Upper lobe of left lung (tissue), 6 donors: ENCODE results near the gene AQP1. TPM values are rescaled to one million over a fixed set of nuclear protein-coding genes. Genes with fewer than 3 reads are reported as not detected.
A peak's percentile ranks its signal among the peaks of the same experiment; 100 is the strongest.

Source experiments
- ATAC-seq, 2 donors: fragments of 200-7000 bp; cut with Tn5 transposase; one replicate each; pipeline ENCODE4 v1.9.1; 2022; ENCODE audit warnings: mild to moderate bottlenecking in 2 of 2, moderate library complexity in 2 of 2; ENCODE audit not compliant: low FRiP score in 2 of 2
- DNase-seq, 2 donors: peaks; one replicate each; pipeline ENCODE4 v3.0.0-alpha.2; 2019 to 2020
- H3K27ac ChIP-seq, 4 donors: fragments of 200-600 bp; sonication (generic); one replicate each; pipeline ENCODE4 v1.5.1; 2016 to 2019
- H3K27me3 ChIP-seq, 4 donors: fragments of 200-600 bp; sonication (generic); one replicate each; pipeline ENCODE4 v1.5.1; 2017 to 2019
- H3K36me3 ChIP-seq, 4 donors: fragments of 200-600 bp; sonication (generic); one replicate each; pipeline ENCODE4 v1.5.1; 2016 to 2019
- H3K4me1 ChIP-seq, 4 donors: fragments of 200-600 bp; sonication (generic); one replicate each; pipeline ENCODE4 v1.5.1; 2018 to 2019
- H3K4me3 ChIP-seq, 4 donors: fragments of 200-600 bp; sonication (generic); one replicate each; pipeline ENCODE4 v1.5.1; 2017 to 2019; ENCODE audit warnings: mild to moderate bottlenecking in 2 of 4, moderate library complexity in 1 of 4
- H3K9me3 ChIP-seq, 4 donors: fragments of 200-600 bp; sonication (generic); one replicate each; pipeline ENCODE4 v1.5.1; 2018 to 2019
- CTCF ChIP-seq, 6 experiments: fragments of 450-650 bp in 4 of 6; fragments of 200-600 bp in 2 of 6; sonication (generic) in 2 of 6; IDR thresholded peaks; one replicate each; pipeline ENCODE4 v1.5.1; 2016 to 2019; ENCODE audit warnings: antibody characterized with exemption in 6 of 6
- EP300 ChIP-seq, 4 donors: sonication (generic); formaldehyde crosslinking; IDR thresholded peaks; one replicate each; pipeline ENCODE4 v1.5.1; 2017; ENCODE audit warnings: antibody characterized with exemption in 4 of 4, control low read depth in 2 of 4
- POLR2A ChIP-seq, 4 donors: fragments of 450-650 bp; IDR thresholded peaks; one replicate each; pipeline ENCODE4 v1.5.1; 2016 to 2017; ENCODE audit warnings: antibody characterized with exemption in 4 of 4, mild to moderate bottlenecking in 2 of 4
- POLR2AphosphoS5 ChIP-seq, 2 donors: sonication (generic); formaldehyde crosslinking; IDR thresholded peaks; one replicate each; pipeline ENCODE4 v1.5.1; 2017; ENCODE audit warnings: antibody characterized with exemption in 2 of 2
- WGBS, 2 donors: methylation state at CpG; one replicate each; pipeline ENCODE4 v1.1.5; 2017 to 2018; 5-methylcytosine and 5-hydroxymethylcytosine counted together
- total RNA-seq, 6 donors: library from RNA; depleted of rRNA in 4 of 6; stranded (reverse); fragments of >200 nt in 4 of 6; gene quantifications; one replicate each; pipeline versions ENCODE4 v1.1.0 to v1.2.1, GENCODE V29; 2016 to 2021
- donor health status: DM: no; HTN: no; CAD: no; lungs with moderate emphysema.
- donor health status: DM: no; HTN: yes; CAD: no; lungs with severe emphysema.

Gene AQP1
- total RNA-seq, 6 donors from 2014 or later = 113 to 1,228 (median 802) TPM

GRCh38 chr7:30884881-30885280 is 26.8 kb upstream of the AQP1 start:
- TF ChIP-seq EP300 (IDR thresholded peaks at IDR 0.05) = no peak
- no peak for TF ChIP-seq CTCF (IDR thresholded peaks at IDR 0.05)
- TF ChIP-seq POLR2A (IDR thresholded peaks at IDR 0.05) = no peak
- no peak for TF ChIP-seq POLR2AphosphoS5 (IDR thresholded peaks at IDR 0.05)
- no peak overlapping the region for H3K27ac ChIP-seq
- no peaks in the 10 kb centered on the region for H3K27me3 ChIP-seq
- H3K4me1 ChIP-seq = peaks cover 19 to 38% (median 31%) of the 10 kb centered on the region in 4 donors
- no peak overlapping the region for H3K4me3 ChIP-seq
- ATAC-seq (no peak), DNase-seq (no peak)
- no peaks in the 10 kb centered on the region for H3K9me3 ChIP-seq
- H3K36me3 ChIP-seq = no peaks in the 10 kb centered on the region

GRCh38 chr7:30886608-30887011 is 25.0 kb upstream of the AQP1 start:
- peak overlapping the region in 2 of 4 donors; percentile 67 to 73 for H3K27ac ChIP-seq
- WGBS, 2 donors = 75 to 83% methylated on average over 7 of the region's 7 CpGs

GRCh38 chr7:30887464-30887872 is 24.2 kb upstream of the AQP1 start:
- WGBS, 2 donors = 53 to 68% methylated on average over 5 to 10 of the region's 10 CpGs
- peak; percentile 51 to 69 for DNase-seq
- peak overlapping the region; percentile 23 to 73 (median 52) for H3K27ac ChIP-seq

More at GRCh38 chr7:30886608-30887011, 25.0 kb upstream of the AQP1 start:
- Histone ChIP-seq H3K4me3 (no peak overlapping the region), H3K4me1 (peaks cover 19 to 28% (median 25%) of the 10 kb centered on the region in 4 donors), H3K9me3 (no peaks in the 10 kb centered on the region), H3K36me3 (no peaks in the 10 kb centered on the region), H3K27me3 (no peaks in the 10 kb centered on the region)
- ATAC-seq (no peak), DNase-seq (no peak)
- no peak for TF ChIP-seq CTCF (IDR thresholded peaks at IDR 0.05)
- no peak for TF ChIP-seq POLR2AphosphoS5 (IDR thresholded peaks at IDR 0.05)
- no peak for TF ChIP-seq POLR2A (IDR thresholded peaks at IDR 0.05)
- TF ChIP-seq EP300 (IDR thresholded peaks at IDR 0.05) = no peak

GRCh38 chr7:30888747-30889146 is 22.9 kb upstream of the AQP1 start:
- peak overlapping the region in 3 of 4 donors; percentile 38 to 73 (median 67) for H3K27ac ChIP-seq
- no peaks in the 10 kb centered on the region for H3K9me3 ChIP-seq
- ATAC-seq = peak; percentile 77 to 82
- no peaks in the 10 kb centered on the region for H3K27me3 ChIP-seq
- peaks cover 34 to 47% (median 39%) of the 10 kb centered on the region in 4 donors for H3K4me1 ChIP-seq
- TF ChIP-seq EP300 (IDR thresholded peaks at IDR 0.05) (peak in 1 of 4 donors; percentile 56), CTCF (IDR thresholded peaks at IDR 0.05) (no peak), POLR2AphosphoS5 (IDR thresholded peaks at IDR 0.05) (peak; percentile 10 to 29), POLR2A (IDR thresholded peaks at IDR 0.05) (no peak)
- 57 to 68% methylated on average over 3 of the region's 3 CpGs for WGBS, 2 donors
- peak in 1 of 2 donors; percentile 72 for DNase-seq
- peaks cover 0 to 6% (median 0%) of the 10 kb centered on the region in 4 donors for H3K36me3 ChIP-seq
- H3K4me3 ChIP-seq = no peak overlapping the region

More at GRCh38 chr7:30887464-30887872, 24.2 kb upstream of the AQP1 start:
- no peaks in the 10 kb centered on the region for H3K9me3 ChIP-seq
- H3K4me3 ChIP-seq = no peak overlapping the region
- peaks cover 0 to 6% (median 0%) of the 10 kb centered on the region in 4 donors for H3K36me3 ChIP-seq
- TF ChIP-seq EP300 (IDR thresholded peaks at IDR 0.05) (no peak), POLR2AphosphoS5 (IDR thresholded peaks at IDR 0.05) (no peak), POLR2A (IDR thresholded peaks at IDR 0.05) (no peak), CTCF (IDR thresholded peaks at IDR 0.05) (no peak)
- H3K4me1 ChIP-seq = peaks cover 21 to 34% (median 26%) of the 10 kb centered on the region in 4 donors
- peak; percentile 2 to 5 for ATAC-seq
- no peaks in the 10 kb centered on the region for H3K27me3 ChIP-seq

- no peak overlapping the region for H3K27ac ChIP-seq
- H3K4me1 ChIP-seq = peaks cover 45 to 62% (median 54%) of the 10 kb centered on the region in 4 donors
- ATAC-seq (no peak), DNase-seq (no peak)
- TF ChIP-seq EP300 (IDR thresholded peaks at IDR 0.05) = no peak
- TF ChIP-seq POLR2A (IDR thresholded peaks at IDR 0.05) = no peak
- TF ChIP-seq POLR2AphosphoS5 (IDR thresholded peaks at IDR 0.05) = no peak
- no peak for TF ChIP-seq CTCF (IDR thresholded peaks at IDR 0.05)
- H3K9me3 ChIP-seq = no peaks in the 10 kb centered on the region
- H3K36me3 ChIP-seq = peaks cover 0 to 6% (median 0%) of the 10 kb centered on the region in 4 donors
- H3K27me3 ChIP-seq = no peaks in the 10 kb centered on the region
- WGBS, 2 donors = 90 to 98% methylated on average over 7 of the region's 7 CpGs
- no peak overlapping the region for H3K4me3 ChIP-seq
Observed at GRCh38 chr7:30890226-30890625, 21.4 kb upstream of the AQP1 start.
